T-cell (primary cell): ENCODE measurements around the gene PTPRC. TPM values are rescaled to one million over a fixed set of nuclear protein-coding genes. Genes with fewer than 3 reads are reported as not detected.

Experiments
- ATAC-seq, 4 experiments: fragments of 200-7000 bp in 3 of 4; fragments of 150-1000 bp in 1 of 4; cut with Tn5 transposase; replicated peaks in 1 of 4; 1 replicate in 3 of 4; 2 replicates in 1 of 4; pipeline ENCODE4 v1.10.0; 2021; ENCODE audit warnings: moderate library complexity in 3 of 4, mild to moderate bottlenecking in 2 of 4, moderate number of reproducible peaks in 1 of 4
- CTCF ChIA-PET, 2 donors: fragments of 300-600 bp; sonication (Branson Sonifier 250); formaldehyde crosslinking; loops; one replicate each; lab custom pipeline; 2022; ENCODE audit warnings: antibody characterized with exemption in 2 of 2; lab: Charles Lee
- POLR2A ChIA-PET, 2 donors: fragments of 300-600 bp; sonication (Branson Sonifier 250); formaldehyde crosslinking; loops; one replicate each; lab custom pipeline; 2022; ENCODE audit warnings: antibody characterized with exemption in 2 of 2; lab: Charles Lee
- DNase-seq, 35 experiments: peaks; one replicate each; pipeline versions ENCODE4 v3.0.0 to v3.0.0-alpha.2; 2013 to 2023
- H3K27ac ChIP-seq: one replicate; pipeline ENCODE4 v1.5.1; 2013; ENCODE audit warnings: low read length
- H3K27me3 ChIP-seq, 2 experiments: replicated peaks in 1 of 2; 1 replicate in 1 of 2; 2 replicates in 1 of 2; pipeline versions ENCODE4 v1.6.1 to v1.7.0; 2013; ENCODE audit warnings: low read length in 1 of 2, mixed read lengths in 1 of 2; ENCODE audit not compliant: control insufficient read depth in 2 of 2, insufficient read depth in 2 of 2; ENCODE audit errors: extremely low read depth in 1 of 2
- H3K36me3 ChIP-seq, 2 donors: 1 replicate in 1 of 2; 2 replicates in 1 of 2; pipeline versions ENCODE4 v1.6.1 to v1.7.0; 2013; ENCODE audit warnings: low read length in 1 of 2; ENCODE audit not compliant: control insufficient read depth in 2 of 2, insufficient read depth in 1 of 2; ENCODE audit errors: extremely low read depth in 1 of 2
- H3K4me1 ChIP-seq, 2 experiments: 1 replicate in 1 of 2; 2 replicates in 1 of 2; pipeline versions ENCODE4 v1.6.1 to v1.7.0; 2013; ENCODE audit warnings: low read length in 2 of 2, mixed read lengths in 1 of 2; ENCODE audit not compliant: insufficient read depth in 2 of 2, control insufficient read depth in 1 of 2; ENCODE audit errors: extremely low read depth in 1 of 2
- H3K4me3 ChIP-seq, 2 donors: 1 replicate in 1 of 2; 2 replicates in 1 of 2; pipeline versions ENCODE4 v1.5.1 to v1.7.0; 2013; ENCODE audit warnings: mild to moderate bottlenecking in 2 of 2, low read length in 1 of 2, moderate library complexity in 1 of 2; ENCODE audit not compliant: control insufficient read depth in 1 of 2; ENCODE audit errors: extremely low read depth in 1 of 2
- H3K9me3 ChIP-seq: 2 replicates; pipeline ENCODE4 v1.7.0; 2013
- H3K27ac Mint-ChIP-seq, 2 donors: one replicate each; pipeline ENCODE4 v1.8.0; 2020 to 2021; ENCODE audit warnings: mild to moderate bottlenecking in 2 of 2, mixed read lengths in 2 of 2
- H3K27me3 Mint-ChIP-seq, 2 donors: one replicate each; pipeline ENCODE4 v1.8.0; 2021 to 2022; ENCODE audit warnings: mixed read lengths in 2 of 2
- H3K36me3 Mint-ChIP-seq: one replicate; pipeline ENCODE4 v1.8.0; 2021; ENCODE audit warnings: mixed read lengths
- H3K4me1 Mint-ChIP-seq, 3 donors: one replicate each; pipeline ENCODE4 v1.8.0; 2020 to 2022; ENCODE audit warnings: mixed read lengths in 3 of 3, mild to moderate bottlenecking in 1 of 3
- H3K4me3 Mint-ChIP-seq, 3 donors: one replicate each; pipeline ENCODE4 v1.8.0; 2020 to 2022; ENCODE audit warnings: mild to moderate bottlenecking in 3 of 3, mixed read lengths in 3 of 3, moderate library complexity in 3 of 3
- H3K9me3 Mint-ChIP-seq, 3 donors: one replicate each; pipeline ENCODE4 v1.8.0; 2020 to 2022; ENCODE audit warnings: mixed read lengths in 3 of 3
- WGBS: methylation state at CpG from one replicate; pipeline ENCODE4 v1.1.5; 2013; ENCODE audit warnings: missing lambda C conversion rate; ENCODE audit not compliant: insufficient coverage; 5-methylcytosine and 5-hydroxymethylcytosine counted together
- total RNA-seq, 35 experiments: library from RNA in 6 of 35; stranded (reverse) in 6 of 35; fragments of 120-200 nt in 1 of 35; gene quantifications; one replicate each; pipeline versions ENCODE4 v1.2.1 to v1.2.4 and lab custom pipeline; 2013 to 2026

Gene PTPRC
- total RNA-seq, 5 donors from 2014 or later (not counting 1 experiment from before 2014, with no cell fraction given) = 674 to 984 (median 781) TPM

GRCh38 chr1:198701766-198702539 lies 63.1 kb downstream of the PTPRC start:
- no CpG with 5 or more reads among the region's 4 CpGs for WGBS

GRCh38 chr1:198708761-198709525 lies 70.1 kb downstream of the PTPRC start:
- H3K9me3 ChIP-seq = no peaks in the 10 kb centered on the region
- ChIA-PET CTCF (no interaction called here), POLR2A (no interaction called here)
- ATAC-seq = no peak
- H3K4me3 Mint-ChIP-seq = no peak overlapping the region
- H3K27me3 ChIP-seq = no peaks in the 10 kb centered on the region
- no peaks in the 10 kb centered on the region for H3K27me3 Mint-ChIP-seq
- no peaks in the 10 kb centered on the region for H3K9me3 Mint-ChIP-seq
- H3K27ac ChIP-seq = no peak overlapping the region
- no peak overlapping the region for H3K4me3 ChIP-seq
- peaks cover 57 to 72% (median 58%) of the 10 kb centered on the region in 3 donors for H3K4me1 Mint-ChIP-seq
- peaks cover 0 to 83% of the 10 kb centered on the region in 2 donors for H3K36me3 ChIP-seq
- peak overlapping the region; percentile 62 to 82 for H3K27ac Mint-ChIP-seq
- peaks cover 68% of the 10 kb centered on the region for H3K36me3 Mint-ChIP-seq
- DNase-seq = no peak
- 93% methylated on average over 3 of the region's 5 CpGs for WGBS
- H3K4me1 ChIP-seq = peaks cover 0 to 4% of the 10 kb centered on the region in 2 experiments

More at GRCh38 chr1:198701766-198702539, 63.1 kb downstream of the PTPRC start:
- Mint-ChIP-seq H3K36me3 (peaks cover 78% of the 10 kb centered on the region), H3K4me1 (peaks cover 81 to 83% (median 81%) of the 10 kb centered on the region in 3 donors), H3K27me3 (no peaks in the 10 kb centered on the region), H3K27ac (peak overlapping the region; percentile 90 to 93), H3K9me3 (no peaks in the 10 kb centered on the region), H3K4me3 (peak overlapping the region in 2 of 3 donors; percentile 1 to 9)
- no peaks in the 10 kb centered on the region for H3K27me3 ChIP-seq
- H3K4me1 ChIP-seq = peaks cover 18 to 32% of the 10 kb centered on the region in 2 experiments
- H3K9me3 ChIP-seq = no peaks in the 10 kb centered on the region
- H3K4me3 ChIP-seq = no peak overlapping the region
- POLR2A ChIA-PET = interaction anchor here (0.5 to 1.8 kb wide), 6 partner anchors 12 to 546 kb away, joined by 3 to 5 read pairs (median 4); no protein-coding TSS in a partner anchor
- H3K36me3 ChIP-seq = peaks cover 0 to 92% of the 10 kb centered on the region in 2 donors
- DNase-seq = no peak
- ATAC-seq = peak in 1 of 4 experiments; percentile 44
- CTCF ChIA-PET = interaction anchor here (0.5 to 1.2 kb wide), 5 partner anchors 9 to 194 kb away, joined by 3 to 5 read pairs (median 3); no protein-coding TSS in a partner anchor
- no peak overlapping the region for H3K27ac ChIP-seq

GRCh38 chr1:198711837-198712236 lies 73.0 kb downstream of the PTPRC start:
- no peaks in the 10 kb centered on the region for H3K27me3 Mint-ChIP-seq
- no CpG with 5 or more reads among the region's 1 CpG for WGBS

DNA sequence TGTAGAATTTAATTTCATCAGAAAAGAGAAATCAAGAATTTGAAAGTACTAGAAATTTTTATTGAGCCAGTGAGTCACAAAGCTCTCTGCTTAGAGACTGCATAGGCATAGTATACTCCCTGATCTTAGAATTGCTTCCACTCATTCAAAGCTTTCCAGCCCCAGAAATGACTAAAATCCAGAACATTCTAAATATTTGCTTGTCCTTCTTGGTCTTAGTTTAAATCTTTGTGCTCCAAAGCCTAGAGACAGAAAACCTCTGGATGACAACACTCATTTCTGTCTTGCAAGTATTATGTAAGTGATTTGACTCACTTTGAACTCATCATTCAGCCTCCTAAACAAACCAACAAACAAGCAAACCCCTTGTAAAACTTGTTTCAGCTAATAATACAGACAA lies 74.2 kb downstream of the PTPRC start:
- Mint-ChIP-seq H3K4me3 (no peak overlapping the region), H3K36me3 (peaks cover 67% of the 10 kb centered on the region), H3K4me1 (peaks cover 61 to 68% (median 64%) of the 10 kb centered on the region in 3 donors), H3K27me3 (no peaks in the 10 kb centered on the region), H3K27ac (peak overlapping the region; percentile 73 to 76), H3K9me3 (no peaks in the 10 kb centered on the region)
- H3K27ac ChIP-seq = peak overlapping the region; percentile 25
- H3K9me3 ChIP-seq = no peaks in the 10 kb centered on the region
- peaks cover 0 to 88% of the 10 kb centered on the region in 2 donors for H3K36me3 ChIP-seq
- DNase-seq (no peak), ATAC-seq (no peak)
- H3K4me3 ChIP-seq = no peak overlapping the region
- no peaks in the 10 kb centered on the region for H3K27me3 ChIP-seq
- ChIA-PET POLR2A (interaction anchor here in 1 of 2 donors (0.7 kb wide), 1 partner anchor 459 kb away, joined by 3 read pairs; no protein-coding TSS in a partner anchor), CTCF (no interaction called here)
- H3K4me1 ChIP-seq = peaks cover 0 to 5% of the 10 kb centered on the region in 2 experiments

More at GRCh38 chr1:198711837-198712236, 73.0 kb downstream of the PTPRC start:
- POLR2A ChIA-PET = interaction anchor here (0.6 to 1.0 kb wide), 3 partner anchors 20 to 76 kb away, joined by 3 to 5 read pairs (median 5); no protein-coding TSS in a partner anchor
- H3K4me1 Mint-ChIP-seq = peaks cover 50 to 67% (median 55%) of the 10 kb centered on the region in 3 donors
- H3K36me3 ChIP-seq = peaks cover 0 to 84% of the 10 kb centered on the region in 2 donors
- peaks cover 0 to 5% of the 10 kb centered on the region in 2 experiments for H3K4me1 ChIP-seq
- no peaks in the 10 kb centered on the region for H3K27me3 ChIP-seq
- DNase-seq (no peak), ATAC-seq (no peak)
- H3K9me3 Mint-ChIP-seq = no peaks in the 10 kb centered on the region
- no peak overlapping the region for H3K4me3 ChIP-seq
- peak overlapping the region; percentile 73 to 76 for H3K27ac Mint-ChIP-seq
- no peak overlapping the region for H3K4me3 Mint-ChIP-seq
- H3K27ac ChIP-seq = no peak overlapping the region
- H3K9me3 ChIP-seq = no peaks in the 10 kb centered on the region
- CTCF ChIA-PET = interaction anchor here in 1 of 2 donors (0.8 kb wide), 1 partner anchor 10 kb away, joined by 3 read pairs; no protein-coding TSS in a partner anchor
- peaks cover 65% of the 10 kb centered on the region for H3K36me3 Mint-ChIP-seq

GRCh38 chr1:198714271-198714670 lies 75.4 kb downstream of the PTPRC start:
- no peak for ATAC-seq
- peaks cover 58% of the 10 kb centered on the region for H3K36me3 Mint-ChIP-seq

More at GRCh38 chr1:198714271-198714670, 75.4 kb downstream of the PTPRC start:
- no peaks in the 10 kb centered on the region for H3K27me3 Mint-ChIP-seq
- CTCF ChIA-PET = interaction anchor here in 1 of 2 donors (0.6 to 1.8 kb wide), 4 partner anchors 10 to 399 kb away, joined by 3 to 6 read pairs (median 4); no protein-coding TSS in a partner anchor
- no peak overlapping the region for H3K4me3 Mint-ChIP-seq
- H3K9me3 Mint-ChIP-seq = no peaks in the 10 kb centered on the region
- H3K27ac Mint-ChIP-seq = peak overlapping the region; percentile 71 to 78
- peak overlapping the region; percentile 21 for H3K27ac ChIP-seq
- POLR2A ChIA-PET = interaction anchor here in 1 of 2 donors (0.6 kb wide), 1 partner anchor 798 kb away, joined by 3 read pairs; no protein-coding TSS in a partner anchor
- WGBS = no CpG with 5 or more reads among the region's 5 CpGs
- no peak overlapping the region for H3K4me3 ChIP-seq
- H3K27me3 ChIP-seq = no peaks in the 10 kb centered on the region
- peaks cover 52 to 61% (median 60%) of the 10 kb centered on the region in 3 donors for H3K4me1 Mint-ChIP-seq
- H3K4me1 ChIP-seq = peaks cover 0 to 5% of the 10 kb centered on the region in 2 experiments
- peaks cover 0 to 85% of the 10 kb centered on the region in 2 donors for H3K36me3 ChIP-seq
- no peaks in the 10 kb centered on the region for H3K9me3 ChIP-seq
- no peak for DNase-seq
